Measurements from ENCODE around the gene CHFR. TPM values are rescaled to one million over a fixed set of nuclear protein-coding genes. Genes with fewer than 3 reads are reported as not detected.

CHFR gene
- total and polyA plus RNA-seq, 9 of the 15 experiments (the other 6 are each of a cell fraction or from before 2014, with no cell fraction given): 0.61 to 33.9 (median 19.3) TPM

DNA sequence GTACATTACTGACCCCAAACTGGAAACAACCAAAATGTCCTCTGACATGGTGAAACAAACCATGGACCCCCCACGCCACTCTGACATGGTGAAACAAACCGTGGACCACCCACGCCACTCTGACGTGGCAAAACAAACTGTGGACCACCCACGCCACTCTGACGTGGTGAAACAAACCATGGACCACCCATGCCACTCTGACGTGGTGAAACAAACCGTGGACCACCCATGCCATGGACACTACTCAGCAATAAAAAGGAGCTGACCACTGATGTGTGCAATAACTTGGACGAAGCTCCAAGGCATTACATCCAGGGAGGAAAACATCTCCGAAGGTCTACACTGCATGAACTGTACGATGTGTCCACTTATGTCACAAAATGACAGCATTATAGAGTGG is 55.6 kb downstream of the CHFR start (continued):
- TF ChIP-seq, protein P1, sequence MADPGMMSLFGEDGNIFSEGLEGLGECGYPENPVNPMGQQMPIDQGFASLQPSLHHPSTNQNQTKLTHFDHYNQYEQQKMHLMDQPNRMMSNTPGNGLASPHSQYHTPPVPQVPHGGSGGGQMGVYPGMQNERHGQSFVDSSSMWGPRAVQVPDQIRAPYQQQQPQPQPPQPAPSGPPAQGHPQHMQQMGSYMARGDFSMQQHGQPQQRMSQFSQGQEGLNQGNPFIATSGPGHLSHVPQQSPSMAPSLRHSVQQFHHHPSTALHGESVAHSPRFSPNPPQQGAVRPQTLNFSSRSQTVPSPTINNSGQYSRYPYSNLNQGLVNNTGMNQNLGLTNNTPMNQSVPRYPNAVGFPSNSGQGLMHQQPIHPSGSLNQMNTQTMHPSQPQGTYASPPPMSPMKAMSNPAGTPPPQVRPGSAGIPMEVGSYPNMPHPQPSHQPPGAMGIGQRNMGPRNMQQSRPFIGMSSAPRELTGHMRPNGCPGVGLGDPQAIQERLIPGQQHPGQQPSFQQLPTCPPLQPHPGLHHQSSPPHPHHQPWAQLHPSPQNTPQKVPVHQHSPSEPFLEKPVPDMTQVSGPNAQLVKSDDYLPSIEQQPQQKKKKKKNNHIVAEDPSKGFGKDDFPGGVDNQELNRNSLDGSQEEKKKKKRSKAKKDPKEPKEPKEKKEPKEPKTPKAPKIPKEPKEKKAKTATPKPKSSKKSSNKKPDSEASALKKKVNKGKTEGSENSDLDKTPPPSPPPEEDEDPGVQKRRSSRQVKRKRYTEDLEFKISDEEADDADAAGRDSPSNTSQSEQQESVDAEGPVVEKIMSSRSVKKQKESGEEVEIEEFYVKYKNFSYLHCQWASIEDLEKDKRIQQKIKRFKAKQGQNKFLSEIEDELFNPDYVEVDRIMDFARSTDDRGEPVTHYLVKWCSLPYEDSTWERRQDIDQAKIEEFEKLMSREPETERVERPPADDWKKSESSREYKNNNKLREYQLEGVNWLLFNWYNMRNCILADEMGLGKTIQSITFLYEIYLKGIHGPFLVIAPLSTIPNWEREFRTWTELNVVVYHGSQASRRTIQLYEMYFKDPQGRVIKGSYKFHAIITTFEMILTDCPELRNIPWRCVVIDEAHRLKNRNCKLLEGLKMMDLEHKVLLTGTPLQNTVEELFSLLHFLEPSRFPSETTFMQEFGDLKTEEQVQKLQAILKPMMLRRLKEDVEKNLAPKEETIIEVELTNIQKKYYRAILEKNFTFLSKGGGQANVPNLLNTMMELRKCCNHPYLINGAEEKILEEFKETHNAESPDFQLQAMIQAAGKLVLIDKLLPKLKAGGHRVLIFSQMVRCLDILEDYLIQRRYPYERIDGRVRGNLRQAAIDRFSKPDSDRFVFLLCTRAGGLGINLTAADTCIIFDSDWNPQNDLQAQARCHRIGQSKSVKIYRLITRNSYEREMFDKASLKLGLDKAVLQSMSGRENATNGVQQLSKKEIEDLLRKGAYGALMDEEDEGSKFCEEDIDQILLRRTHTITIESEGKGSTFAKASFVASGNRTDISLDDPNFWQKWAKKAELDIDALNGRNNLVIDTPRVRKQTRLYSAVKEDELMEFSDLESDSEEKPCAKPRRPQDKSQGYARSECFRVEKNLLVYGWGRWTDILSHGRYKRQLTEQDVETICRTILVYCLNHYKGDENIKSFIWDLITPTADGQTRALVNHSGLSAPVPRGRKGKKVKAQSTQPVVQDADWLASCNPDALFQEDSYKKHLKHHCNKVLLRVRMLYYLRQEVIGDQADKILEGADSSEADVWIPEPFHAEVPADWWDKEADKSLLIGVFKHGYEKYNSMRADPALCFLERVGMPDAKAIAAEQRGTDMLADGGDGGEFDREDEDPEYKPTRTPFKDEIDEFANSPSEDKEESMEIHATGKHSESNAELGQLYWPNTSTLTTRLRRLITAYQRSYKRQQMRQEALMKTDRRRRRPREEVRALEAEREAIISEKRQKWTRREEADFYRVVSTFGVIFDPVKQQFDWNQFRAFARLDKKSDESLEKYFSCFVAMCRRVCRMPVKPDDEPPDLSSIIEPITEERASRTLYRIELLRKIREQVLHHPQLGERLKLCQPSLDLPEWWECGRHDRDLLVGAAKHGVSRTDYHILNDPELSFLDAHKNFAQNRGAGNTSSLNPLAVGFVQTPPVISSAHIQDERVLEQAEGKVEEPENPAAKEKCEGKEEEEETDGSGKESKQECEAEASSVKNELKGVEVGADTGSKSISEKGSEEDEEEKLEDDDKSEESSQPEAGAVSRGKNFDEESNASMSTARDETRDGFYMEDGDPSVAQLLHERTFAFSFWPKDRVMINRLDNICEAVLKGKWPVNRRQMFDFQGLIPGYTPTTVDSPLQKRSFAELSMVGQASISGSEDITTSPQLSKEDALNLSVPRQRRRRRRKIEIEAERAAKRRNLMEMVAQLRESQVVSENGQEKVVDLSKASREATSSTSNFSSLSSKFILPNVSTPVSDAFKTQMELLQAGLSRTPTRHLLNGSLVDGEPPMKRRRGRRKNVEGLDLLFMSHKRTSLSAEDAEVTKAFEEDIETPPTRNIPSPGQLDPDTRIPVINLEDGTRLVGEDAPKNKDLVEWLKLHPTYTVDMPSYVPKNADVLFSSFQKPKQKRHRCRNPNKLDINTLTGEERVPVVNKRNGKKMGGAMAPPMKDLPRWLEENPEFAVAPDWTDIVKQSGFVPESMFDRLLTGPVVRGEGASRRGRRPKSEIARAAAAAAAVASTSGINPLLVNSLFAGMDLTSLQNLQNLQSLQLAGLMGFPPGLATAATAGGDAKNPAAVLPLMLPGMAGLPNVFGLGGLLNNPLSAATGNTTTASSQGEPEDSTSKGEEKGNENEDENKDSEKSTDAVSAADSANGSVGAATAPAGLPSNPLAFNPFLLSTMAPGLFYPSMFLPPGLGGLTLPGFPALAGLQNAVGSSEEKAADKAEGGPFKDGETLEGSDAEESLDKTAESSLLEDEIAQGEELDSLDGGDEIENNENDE (IDR thresholded peaks at IDR 0.05; ENCODE audit: low read depth, low read length): no peak
- no peak for TF ChIP-seq SMC3 (conservative IDR thresholded peaks at IDR 0.05; ENCODE audit: insufficient read depth, low read depth, low read length)
- TF ChIP-seq NR4A1 (CRISPR knock-in tag; IDR thresholded peaks at IDR 0.05): no peak
- no peak for TF ChIP-seq NR4A1 (tag; IDR thresholded peaks at IDR 0.05)
- TF ChIP-seq CEBPG (CRISPR knock-in tag; IDR thresholded peaks at IDR 0.05): no peak
- no peak for TF ChIP-seq CEBPG (tag; conservative IDR thresholded peaks at IDR 0.05 in 1 of 2, IDR thresholded peaks at IDR 0.05 in 1 of 2)
- TF ChIP-seq TRIM24 (IDR thresholded peaks at IDR 0.05): no peak
- no peak for TF ChIP-seq KLF10 (CRISPR knock-in tag; IDR thresholded peaks at IDR 0.05)

Data from K562 (cell line).